Neural progenitor cell (in vitro differentiated cells): ENCODE data around the gene IL3RA. TPM values are rescaled to one million over a fixed set of nuclear protein-coding genes. Genes with fewer than 3 reads are reported as not detected.
A peak's percentile ranks its signal among the peaks of the same experiment; 100 is the strongest.

Source experiments
- DNase-seq: peaks from one replicate; pipeline ENCODE4 v3.0.0-alpha.2; 2016; ENCODE audit warnings: low spot score
- H2AFZ ChIP-seq: fragments of 200-600 bp; sonication (generic); replicated peaks from 2 replicates; pipeline ENCODE4 v1.6.1; 2016; ENCODE audit warnings: antibody characterized with exemption
- H3F3A ChIP-seq: fragments of 200-600 bp; sonication (generic); 2 replicates; pipeline ENCODE4 v1.6.1; 2016; ENCODE audit warnings: antibody characterized with exemption, low read depth
- H3K27ac ChIP-seq: fragments of 200-600 bp; sonication (generic); 2 replicates; pipeline ENCODE4 v1.5.1; 2016; ENCODE audit warnings: mild to moderate bottlenecking
- H3K27me3 ChIP-seq: fragments of 200-600 bp; sonication (generic); 2 replicates; pipeline ENCODE4 v1.6.1; 2016; ENCODE audit warnings: mild to moderate bottlenecking, moderate library complexity
- H3K36me3 ChIP-seq: fragments of 200-600 bp; sonication (generic); 2 replicates; pipeline ENCODE4 v1.5.1; 2016
- H3K4me1 ChIP-seq: fragments of 200-600 bp; sonication (generic); 2 replicates; pipeline ENCODE4 v1.6.1; 2016; ENCODE audit warnings: mixed run types
- H3K4me2 ChIP-seq: fragments of 200-600 bp; sonication (generic); 2 replicates; pipeline ENCODE4 v1.6.1; 2016
- H3K4me3 ChIP-seq: fragments of 200-600 bp; sonication (generic); 2 replicates; pipeline ENCODE4 v1.5.1; 2016
- H3K79me2 ChIP-seq: fragments of 200-600 bp; sonication (generic); 2 replicates; pipeline ENCODE4 v1.6.1; 2016; ENCODE audit warnings: low read depth
- H3K9ac ChIP-seq: fragments of 200-600 bp; sonication (generic); 2 replicates; pipeline ENCODE4 v1.6.1; 2016
- H3K9me3 ChIP-seq: fragments of 200-600 bp; sonication (generic); 2 replicates; pipeline ENCODE4 v1.5.1; 2016; ENCODE audit warnings: low read depth
- H4K20me1 ChIP-seq: fragments of 200-600 bp; sonication (generic); 2 replicates; pipeline ENCODE4 v1.6.1; 2016; ENCODE audit warnings: low read depth
- H3K27ac Mint-ChIP-seq: 3 replicates; pipeline ENCODE4 v1.8.0; 2021; ENCODE audit warnings: mixed read lengths
- H3K27me3 Mint-ChIP-seq: 2 replicates; pipeline ENCODE4 v1.8.0; 2022; ENCODE audit warnings: low read depth, mild to moderate bottlenecking, inconsistent platforms, moderate library complexity, mixed read lengths; ENCODE audit not compliant: insufficient read depth
- H3K36me3 Mint-ChIP-seq: 3 replicates; pipeline ENCODE4 v1.8.0; 2021; ENCODE audit warnings: mixed read lengths
- H3K4me1 Mint-ChIP-seq: 3 replicates; pipeline ENCODE4 v1.8.0; 2021; ENCODE audit warnings: mixed read lengths
- H3K4me3 Mint-ChIP-seq: 3 replicates; pipeline ENCODE4 v1.8.0; 2021; ENCODE audit warnings: mild to moderate bottlenecking, moderate library complexity, mixed read lengths
- H3K9me3 Mint-ChIP-seq: 3 replicates; pipeline ENCODE4 v1.8.0; 2020; ENCODE audit warnings: mixed read lengths
- EZH2 ChIP-seq: fragments of 200-600 bp; sonication (generic); IDR thresholded peaks from 2 replicates; pipeline ENCODE4 v1.6.1; 2017; ENCODE audit warnings: antibody characterized with exemption, mild to moderate bottlenecking, moderate library complexity
- EZH2phosphoT487 ChIP-seq: fragments of 200-600 bp; sonication (generic); IDR thresholded peaks from 2 replicates; pipeline ENCODE4 v1.6.1; 2017; ENCODE audit warnings: antibody characterized with exemption
- total RNA-seq: library from RNA; depleted of rRNA; stranded (reverse); fragments of >200 nt; gene quantifications from 2 replicates; pipeline ENCODE4 v1.2.3, GENCODE V29; 2015; ENCODE audit warnings: low replicate concordance
- TF ChIP-seq, protein P1 (sequence below): fragments of 200-600 bp; sonication (generic); IDR thresholded peaks from 2 replicates; pipeline ENCODE4 v1.5.1; 2017; ENCODE audit warnings: antibody characterized with exemption, mild to moderate bottlenecking

IL3RA gene
- total RNA-seq, 1 donor from 2014 or later = not detected

- H3K9ac ChIP-seq = no peak overlapping the region
- no peaks in the 10 kb centered on the region for H3F3A ChIP-seq
- no peak overlapping the region for H2AFZ ChIP-seq
- no peak for DNase-seq
- no peaks in the 10 kb centered on the region for H3K79me2 ChIP-seq
- TF ChIP-seq, protein P1, sequence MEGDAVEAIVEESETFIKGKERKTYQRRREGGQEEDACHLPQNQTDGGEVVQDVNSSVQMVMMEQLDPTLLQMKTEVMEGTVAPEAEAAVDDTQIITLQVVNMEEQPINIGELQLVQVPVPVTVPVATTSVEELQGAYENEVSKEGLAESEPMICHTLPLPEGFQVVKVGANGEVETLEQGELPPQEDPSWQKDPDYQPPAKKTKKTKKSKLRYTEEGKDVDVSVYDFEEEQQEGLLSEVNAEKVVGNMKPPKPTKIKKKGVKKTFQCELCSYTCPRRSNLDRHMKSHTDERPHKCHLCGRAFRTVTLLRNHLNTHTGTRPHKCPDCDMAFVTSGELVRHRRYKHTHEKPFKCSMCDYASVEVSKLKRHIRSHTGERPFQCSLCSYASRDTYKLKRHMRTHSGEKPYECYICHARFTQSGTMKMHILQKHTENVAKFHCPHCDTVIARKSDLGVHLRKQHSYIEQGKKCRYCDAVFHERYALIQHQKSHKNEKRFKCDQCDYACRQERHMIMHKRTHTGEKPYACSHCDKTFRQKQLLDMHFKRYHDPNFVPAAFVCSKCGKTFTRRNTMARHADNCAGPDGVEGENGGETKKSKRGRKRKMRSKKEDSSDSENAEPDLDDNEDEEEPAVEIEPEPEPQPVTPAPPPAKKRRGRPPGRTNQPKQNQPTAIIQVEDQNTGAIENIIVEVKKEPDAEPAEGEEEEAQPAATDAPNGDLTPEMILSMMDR = no peak
- TF ChIP-seq EZH2phosphoT487 (no peak), EZH2 (no peak)
- no peak overlapping the region for H3K4me2 ChIP-seq
- peak overlapping the region; percentile 16 for H3K4me3 Mint-ChIP-seq
- H3K9me3 Mint-ChIP-seq = peaks cover 16% of the 10 kb centered on the region
- no peaks in the 10 kb centered on the region for H3K27me3 ChIP-seq
- H3K27ac Mint-ChIP-seq = peak overlapping the region; percentile 28
- no peak overlapping the region for H3K27ac ChIP-seq
- H3K36me3 Mint-ChIP-seq = peaks cover 9% of the 10 kb centered on the region
- H3K9me3 ChIP-seq = no peaks in the 10 kb centered on the region
- H4K20me1 ChIP-seq = no peaks in the 10 kb centered on the region
- H3K4me3 ChIP-seq = no peak overlapping the region
- no peaks in the 10 kb centered on the region for H3K4me1 ChIP-seq
- peaks cover 4% of the 10 kb centered on the region for H3K4me1 Mint-ChIP-seq
- no peaks in the 10 kb centered on the region for H3K36me3 ChIP-seq
- H3K27me3 Mint-ChIP-seq = peaks cover 12% of the 10 kb centered on the region
Measured at GRCh38 chrX:1300449-1300848, 36.1 kb upstream of the IL3RA start.

DNA sequence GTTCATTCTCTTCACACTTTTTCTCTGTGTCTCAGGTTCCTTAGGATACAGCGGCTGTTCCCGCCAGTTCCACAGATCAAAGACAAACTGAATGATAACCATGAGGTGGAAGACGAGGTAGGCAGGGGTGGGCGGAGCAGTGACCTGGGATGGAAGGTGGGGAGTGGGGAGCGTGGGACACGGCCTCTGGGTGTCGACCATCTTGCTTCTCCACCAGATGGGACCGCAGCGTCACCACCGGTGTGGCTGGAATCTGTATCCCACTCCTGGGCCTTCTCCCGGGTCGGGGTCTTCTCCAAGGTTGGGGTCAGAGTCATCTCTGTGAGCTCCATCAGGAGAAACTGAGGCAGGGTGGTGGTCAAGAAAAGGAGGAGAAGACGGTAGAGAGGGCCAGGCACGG, 31.2 kb upstream of the IL3RA start:
- Histone ChIP-seq H3K27me3 (no peaks in the 10 kb centered on the region), H3F3A (peaks cover 12% of the 10 kb centered on the region), H2AFZ (no peak overlapping the region), H3K36me3 (no peaks in the 10 kb centered on the region), H3K9me3 (no peaks in the 10 kb centered on the region), H3K9ac (no peak overlapping the region), H3K4me2 (no peak overlapping the region), H4K20me1 (no peaks in the 10 kb centered on the region), H3K4me1 (no peaks in the 10 kb centered on the region), H3K79me2 (no peaks in the 10 kb centered on the region), H3K4me3 (no peak overlapping the region), H3K27ac (no peak overlapping the region)
- H3K27me3 Mint-ChIP-seq = peaks cover 2% of the 10 kb centered on the region
- DNase-seq = no peak
- peaks cover 9% of the 10 kb centered on the region for H3K9me3 Mint-ChIP-seq
- peaks cover 1% of the 10 kb centered on the region for H3K36me3 Mint-ChIP-seq
- peak overlapping the region; percentile 37 for H3K27ac Mint-ChIP-seq
- no peak for TF ChIP-seq EZH2
- TF ChIP-seq, protein P1 = no peak
- no peak for TF ChIP-seq EZH2phosphoT487
- H3K4me1 Mint-ChIP-seq = peaks cover 2% of the 10 kb centered on the region
- H3K4me3 Mint-ChIP-seq = no peak overlapping the region

- H3K4me1 Mint-ChIP-seq = peaks cover 3% of the 10 kb centered on the region
- DNase-seq = peak; percentile 10
Measured at GRCh38 chrX:1306909-1307625, 29.5 kb upstream of the IL3RA start.

More at GRCh38 chrX:1306909-1307625, 29.5 kb upstream of the IL3RA start:
- peaks cover 12% of the 10 kb centered on the region for H3F3A ChIP-seq
- no peaks in the 10 kb centered on the region for H3K27me3 Mint-ChIP-seq
- TF ChIP-seq EZH2phosphoT487 (no peak), EZH2 (no peak)
- TF ChIP-seq, protein P1 = no peak
- no peaks in the 10 kb centered on the region for H3K79me2 ChIP-seq
- H3K27ac ChIP-seq = no peak overlapping the region
- H3K4me2 ChIP-seq = no peak overlapping the region
- H3K27me3 ChIP-seq = no peaks in the 10 kb centered on the region
- H3K4me3 Mint-ChIP-seq = no peak overlapping the region
- no peaks in the 10 kb centered on the region for H3K36me3 ChIP-seq
- H3K4me3 ChIP-seq = no peak overlapping the region
- H2AFZ ChIP-seq = no peak overlapping the region
- no peaks in the 10 kb centered on the region for H3K36me3 Mint-ChIP-seq
- peaks cover 9% of the 10 kb centered on the region for H3K9me3 Mint-ChIP-seq
- H3K9ac ChIP-seq = no peak overlapping the region
- H3K27ac Mint-ChIP-seq = peak overlapping the region; percentile 4
- no peaks in the 10 kb centered on the region for H3K9me3 ChIP-seq
- no peaks in the 10 kb centered on the region for H3K4me1 ChIP-seq
- no peaks in the 10 kb centered on the region for H4K20me1 ChIP-seq
